GM19328 (cell line): Measurements from ENCODE around the gene L3HYPDH.
"Not testable (repeated sequence)": the region's sequence is repeated elsewhere in the genome, so short reads cannot be mapped to it uniquely, and the experiment has no call there.

ENCODE experiments used
- ATAC-seq: cut with Tn5 transposase; IDR thresholded peaks from one replicate; pipeline ENCODE4 v1.9.1; 2021; ENCODE audit warnings: mild to moderate bottlenecking, moderate library complexity; ENCODE audit not compliant: unreplicated experiment

L3HYPDH gene

GRCh38 chr14:59480166-59480565 is 4.0 kb downstream of the L3HYPDH start:
- no peak for ATAC-seq

GRCh38 chr14:59478540-59478939 is 5.7 kb downstream of the L3HYPDH start:
- ATAC-seq: no peak

- no peak for ATAC-seq
Measured at GRCh38 chr14:59475709-59476108, 8.5 kb downstream of the L3HYPDH start.

GRCh38 chr14:59474172-59474571 is 10.0 kb downstream of the L3HYPDH start:
- no peak for ATAC-seq

- peak; percentile 28 for ATAC-seq
Measured at GRCh38 chr14:59465316-59466135, 18.7 kb downstream of the L3HYPDH start, which contains the start of gene GPR135. GPR135 (minus strand) TSS chr14:59465380; CDS start chr14:59465226, 154 bp downstream.

GRCh38 chr14:59464486-59465315 is 19.5 kb downstream of the L3HYPDH start:
- peak; percentile 66 for ATAC-seq

- peak; percentile 19 for ATAC-seq
Measured at GRCh38 chr14:59463787-59464485, 20.3 kb downstream of the L3HYPDH start.

GRCh38 chr14:59461891-59462290 is 22.3 kb downstream of the L3HYPDH start:
- no peak for ATAC-seq

GRCh38 chr14:59460378-59460777 is 23.8 kb downstream of the L3HYPDH start:
- no peak for ATAC-seq

GRCh38 chr14:59458486-59458885 is 25.7 kb downstream of the L3HYPDH start:
- ATAC-seq: no peak

GRCh38 chr14:59455411-59455810 is 28.8 kb downstream of the L3HYPDH start:
- no peak for ATAC-seq

- no peak for ATAC-seq
Measured at GRCh38 chr14:59454139-59454538, 30.1 kb downstream of the L3HYPDH start.

- no peak for ATAC-seq
Measured at GRCh38 chr14:59451849-59452248, 32.4 kb downstream of the L3HYPDH start.

GRCh38 chr14:59450716-59451115 is 33.5 kb downstream of the L3HYPDH start:
- ATAC-seq: no peak

- not testable (repeated sequence) for ATAC-seq
Measured at GRCh38 chr14:59448673-59449072, 35.5 kb downstream of the L3HYPDH start.

GRCh38 chr14:59439256-59439965 is 44.8 kb downstream of the L3HYPDH start:
- ATAC-seq: no peak

- no peak for ATAC-seq
Measured at GRCh38 chr14:59438195-59438647, 46.0 kb downstream of the L3HYPDH start.

GRCh38 chr14:59435987-59436386 is 48.2 kb downstream of the L3HYPDH start:
- ATAC-seq: no peak

GRCh38 chr14:59435101-59435500 is 49.1 kb downstream of the L3HYPDH start:
- no peak for ATAC-seq

- no peak for ATAC-seq
Measured at GRCh38 chr14:59429790-59430189, 54.4 kb downstream of the L3HYPDH start.
